Lower leg skin (tissue), 4 donors: Measurements from ENCODE around the gene HSD11B2. TPM values are rescaled to one million over a fixed set of nuclear protein-coding genes. Genes with fewer than 3 reads are reported as not detected.

Experiments used
- DNase-seq, 2 donors: peaks; one replicate each; pipeline ENCODE4 v3.0.0-alpha.2; 2019; ENCODE audit warnings: low spot score in 2 of 2
- H3K4me3 ChIP-seq: fragments of 200-600 bp; sonication (generic); 2 replicates; pipeline ENCODE4 v1.5.1; 2017; ENCODE audit warnings: mild to moderate bottlenecking, low read depth; ENCODE audit not compliant: poor library complexity, severe bottlenecking
- CTCF ChIP-seq, 3 donors: fragments of 450-650 bp; IDR thresholded peaks; one replicate each; pipeline ENCODE4 v1.5.1; 2016; ENCODE audit warnings: antibody characterized with exemption in 3 of 3, mild to moderate bottlenecking in 3 of 3, moderate library complexity in 2 of 3
- POLR2A ChIP-seq, 2 donors: fragments of 450-650 bp; IDR thresholded peaks; one replicate each; pipeline ENCODE4 v1.6.1; 2016 to 2017; ENCODE audit warnings: antibody characterized with exemption in 2 of 2, mild to moderate bottlenecking in 1 of 2, moderate library complexity in 1 of 2
- WGBS, 2 donors: methylation state at CpG; one replicate each; pipeline ENCODE4 v1.1.5; 2018; 5-methylcytosine and 5-hydroxymethylcytosine counted together
- intact Hi-C: fragments of 100-400 bp; cut with DNase I; formaldehyde crosslinking; loops from one replicate; pipeline ENCODE4 v1.15.0; 2023; ENCODE audit warnings: low total_unique reads
- total RNA-seq, 4 donors: library from RNA; depleted of rRNA; stranded (reverse); fragments of >200 nt; gene quantifications; one replicate each; pipeline ENCODE4 v1.1.0, GENCODE V29; 2016

The HSD11B2 gene
- total RNA-seq, 4 donors from 2014 or later, result 63.2 to 121 (median 80.8) TPM

GRCh38 chr16:67428146-67428731 is 2.7 kb upstream of the HSD11B2 start:
- no peak overlapping the region for H3K4me3 ChIP-seq
- no peak for TF ChIP-seq POLR2A (IDR thresholded peaks at IDR 0.05)
- TF ChIP-seq CTCF (IDR thresholded peaks at IDR 0.05), result peak in 1 of 3 donors; percentile 67
- WGBS, 2 donors, result 23 to 35% methylated on average over 11 of the region's 11 CpGs
- peak in 1 of 2 donors; percentile 91 for DNase-seq
- intact Hi-C loops, result loop anchor here (5.0 kb wide), 1 partner anchor 39 kb away; no protein-coding TSS in a partner anchor

- DNase-seq, result no peak
- intact Hi-C loops, result loop anchor here (5.0 kb wide), 1 partner anchor 38 kb away; no protein-coding TSS in a partner anchor
- no peak overlapping the region for H3K4me3 ChIP-seq
- 94% methylated on average over 3 of the region's 3 CpGs for WGBS, 2 donors
- no peak for TF ChIP-seq POLR2A (IDR thresholded peaks at IDR 0.05)
- TF ChIP-seq CTCF (IDR thresholded peaks at IDR 0.05), result no peak
Observed at GRCh38 chr16:67429053-67429798, 1.7 kb upstream of the HSD11B2 start.

- 37 to 42% methylated on average over 9 to 12 of the region's 13 CpGs for WGBS, 2 donors
Observed at GRCh38 chr16:67429799-67430503, 970 bp upstream of the HSD11B2 start.

GRCh38 chr16:67430504-67430976 is 381 bp upstream of the HSD11B2 start:
- peak overlapping the region; percentile 17 for H3K4me3 ChIP-seq
- TF ChIP-seq CTCF (IDR thresholded peaks at IDR 0.05), result no peak
- TF ChIP-seq POLR2A (IDR thresholded peaks at IDR 0.05), result no peak
- intact Hi-C loops, result no loop called here
- 4 to 5% methylated on average over 9 to 50 of the region's 53 CpGs for whole genome bisulfite sequencing, 2 donors
- DNase-seq, result no peak

More at GRCh38 chr16:67429799-67430503, 970 bp upstream of the HSD11B2 start:
- TF ChIP-seq CTCF (IDR thresholded peaks at IDR 0.05) (no peak), POLR2A (IDR thresholded peaks at IDR 0.05) (no peak)
- peak overlapping the region; percentile 17 for H3K4me3 ChIP-seq
- DNase-seq, result no peak
- intact Hi-C loops, result loop anchor here (5.0 kb wide), 1 partner anchor 37 kb away; no protein-coding TSS in a partner anchor

- H3K4me3 ChIP-seq, result peak overlapping the region; percentile 20
- TF ChIP-seq POLR2A (IDR thresholded peaks at IDR 0.05), result no peak
- TF ChIP-seq CTCF (IDR thresholded peaks at IDR 0.05), result no peak
- no peak for DNase-seq
- intact Hi-C loops, result no loop called here
- 36 to 41% methylated on average over 12 of the region's 13 CpGs for WGBS, 2 donors
Observed at GRCh38 chr16:67431775-67432505, 1.0 kb downstream of the HSD11B2 start.
